ENCODE results near the gene SELENOF.

DNA sequence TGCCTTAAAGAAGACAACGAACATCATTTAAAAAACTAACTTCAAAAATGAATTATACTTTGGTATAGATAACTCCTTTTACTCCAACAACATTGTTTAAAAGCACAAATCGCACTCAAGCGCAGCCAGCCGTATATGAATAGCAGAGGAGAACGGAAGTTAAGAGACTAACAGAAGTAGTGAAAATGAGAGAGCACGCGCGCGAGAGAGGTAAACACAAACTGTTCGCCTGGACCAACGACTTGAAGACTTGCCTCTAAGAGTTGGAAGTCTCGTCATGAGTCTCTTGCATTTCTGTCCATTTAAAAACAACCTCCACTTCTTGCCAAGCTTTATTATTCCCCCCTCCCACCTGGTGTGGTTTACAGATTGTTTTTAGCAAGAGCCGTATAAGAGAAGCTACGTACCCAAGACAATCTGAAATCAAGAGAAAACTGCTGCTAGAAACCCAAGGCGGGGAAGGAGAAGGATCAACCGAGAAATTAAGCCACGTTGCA lies 479 bp downstream of the SELENOF start:
- TF ChIP-seq GATA2 (IDR thresholded peaks at IDR 0.05; ENCODE audit: low read depth, low read length): no peak
- TF ChIP-seq GATA3 (IDR thresholded peaks at IDR 0.05; ENCODE audit: low read depth, low read length): no peak

All from SH-SY5Y (cell line).